NB4 (cell line): ENCODE results near the gene FNTB.

ENCODE experiments used
- DNase-seq: peaks from one replicate; pipeline ENCODE4 v3.0.0; 2010; ENCODE audit warnings: low read depth
- H3K4me3 ChIP-seq: one replicate; pipeline ENCODE4 v1.5.1; 2011; ENCODE audit warnings: mild to moderate bottlenecking, low read depth, low read length, moderate library complexity
- MYC ChIP-seq: IDR thresholded peaks from 2 replicates; pipeline ENCODE4 v1.6.1; 2011; ENCODE audit warnings: low read depth, low read length
- POLR2A ChIP-seq: IDR thresholded peaks from 2 replicates; pipeline ENCODE4 v1.6.1; 2011; ENCODE audit warnings: mild to moderate bottlenecking; ENCODE audit not compliant: insufficient read length; ENCODE audit errors: extremely low read depth
- TF ChIP-seq, protein P1 (sequence below): IDR thresholded peaks from one replicate; pipeline ENCODE4 v1.5.1; 2012; ENCODE audit warnings: low read depth, low read length
- TF ChIP-seq, protein P2 (sequence below): IDR thresholded peaks from 2 replicates; pipeline ENCODE4 v1.6.1; 2011; ENCODE audit warnings: low read depth, low read length

Gene FNTB

DNA sequence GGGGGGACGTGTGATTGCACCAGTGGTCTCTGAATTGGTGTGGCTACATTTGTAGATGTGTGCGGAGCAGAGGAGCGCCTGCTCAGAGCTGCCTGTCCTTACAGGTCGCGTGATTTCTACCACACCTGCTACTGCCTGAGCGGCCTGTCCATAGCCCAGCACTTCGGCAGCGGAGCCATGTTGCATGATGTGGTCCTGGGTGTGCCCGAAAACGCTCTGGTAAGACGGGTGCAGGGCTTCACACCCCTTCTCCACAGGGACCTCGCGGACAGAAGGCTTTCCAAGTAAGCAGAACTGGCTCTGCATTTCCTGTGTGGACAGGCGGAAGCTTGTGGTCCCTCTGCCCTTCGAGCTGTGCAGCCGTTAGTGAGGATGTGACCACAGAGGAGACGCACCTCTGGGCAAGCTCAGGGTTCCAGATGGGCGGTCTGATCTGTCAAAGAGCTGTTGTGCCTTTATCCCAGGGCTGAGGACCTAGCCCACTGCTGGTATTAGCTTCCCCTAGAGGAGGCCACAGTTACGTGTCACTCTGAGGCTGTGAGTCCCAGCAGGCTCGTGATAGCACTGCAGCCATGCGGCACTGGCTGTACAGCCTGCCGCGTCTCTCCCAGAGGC is 67.9 kb downstream of the FNTB start:
- TF ChIP-seq POLR2A (peak; percentile 61), MYC (peak; percentile 82)
- TF ChIP-seq, protein P1, sequence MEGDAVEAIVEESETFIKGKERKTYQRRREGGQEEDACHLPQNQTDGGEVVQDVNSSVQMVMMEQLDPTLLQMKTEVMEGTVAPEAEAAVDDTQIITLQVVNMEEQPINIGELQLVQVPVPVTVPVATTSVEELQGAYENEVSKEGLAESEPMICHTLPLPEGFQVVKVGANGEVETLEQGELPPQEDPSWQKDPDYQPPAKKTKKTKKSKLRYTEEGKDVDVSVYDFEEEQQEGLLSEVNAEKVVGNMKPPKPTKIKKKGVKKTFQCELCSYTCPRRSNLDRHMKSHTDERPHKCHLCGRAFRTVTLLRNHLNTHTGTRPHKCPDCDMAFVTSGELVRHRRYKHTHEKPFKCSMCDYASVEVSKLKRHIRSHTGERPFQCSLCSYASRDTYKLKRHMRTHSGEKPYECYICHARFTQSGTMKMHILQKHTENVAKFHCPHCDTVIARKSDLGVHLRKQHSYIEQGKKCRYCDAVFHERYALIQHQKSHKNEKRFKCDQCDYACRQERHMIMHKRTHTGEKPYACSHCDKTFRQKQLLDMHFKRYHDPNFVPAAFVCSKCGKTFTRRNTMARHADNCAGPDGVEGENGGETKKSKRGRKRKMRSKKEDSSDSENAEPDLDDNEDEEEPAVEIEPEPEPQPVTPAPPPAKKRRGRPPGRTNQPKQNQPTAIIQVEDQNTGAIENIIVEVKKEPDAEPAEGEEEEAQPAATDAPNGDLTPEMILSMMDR, result peak; percentile 10
- TF ChIP-seq, protein P2, sequence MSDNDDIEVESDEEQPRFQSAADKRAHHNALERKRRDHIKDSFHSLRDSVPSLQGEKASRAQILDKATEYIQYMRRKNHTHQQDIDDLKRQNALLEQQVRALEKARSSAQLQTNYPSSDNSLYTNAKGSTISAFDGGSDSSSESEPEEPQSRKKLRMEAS, result peak; percentile 69
- no peak overlapping the region for H3K4me3 ChIP-seq
- DNase-seq, result peak; percentile 100

DNA sequence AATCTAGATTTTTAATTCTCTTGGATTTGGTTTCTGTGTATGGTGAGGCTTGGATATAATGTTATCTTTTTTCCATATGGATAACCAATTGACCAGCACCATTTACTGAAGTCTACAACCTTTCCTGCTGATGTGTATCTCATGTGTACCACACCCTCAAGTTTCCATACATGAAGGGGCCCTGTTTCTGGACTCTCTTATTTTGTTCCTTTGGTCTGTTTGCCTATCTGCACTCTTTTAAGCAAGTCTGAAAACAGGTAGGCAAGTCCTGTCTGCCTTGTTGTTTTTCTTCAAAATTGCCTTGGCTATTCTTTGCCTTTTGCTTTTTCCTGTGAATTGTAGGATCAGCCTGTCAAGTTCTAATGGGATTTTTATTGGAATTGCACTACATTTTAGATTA is 71.0 kb downstream of the FNTB start:
- DNase-seq, result no peak
- no peak overlapping the region for H3K4me3 ChIP-seq
- TF ChIP-seq, protein P1, result no peak
- TF ChIP-seq MYC (no peak), POLR2A (no peak)
- TF ChIP-seq, protein P2, result no peak

DNA sequence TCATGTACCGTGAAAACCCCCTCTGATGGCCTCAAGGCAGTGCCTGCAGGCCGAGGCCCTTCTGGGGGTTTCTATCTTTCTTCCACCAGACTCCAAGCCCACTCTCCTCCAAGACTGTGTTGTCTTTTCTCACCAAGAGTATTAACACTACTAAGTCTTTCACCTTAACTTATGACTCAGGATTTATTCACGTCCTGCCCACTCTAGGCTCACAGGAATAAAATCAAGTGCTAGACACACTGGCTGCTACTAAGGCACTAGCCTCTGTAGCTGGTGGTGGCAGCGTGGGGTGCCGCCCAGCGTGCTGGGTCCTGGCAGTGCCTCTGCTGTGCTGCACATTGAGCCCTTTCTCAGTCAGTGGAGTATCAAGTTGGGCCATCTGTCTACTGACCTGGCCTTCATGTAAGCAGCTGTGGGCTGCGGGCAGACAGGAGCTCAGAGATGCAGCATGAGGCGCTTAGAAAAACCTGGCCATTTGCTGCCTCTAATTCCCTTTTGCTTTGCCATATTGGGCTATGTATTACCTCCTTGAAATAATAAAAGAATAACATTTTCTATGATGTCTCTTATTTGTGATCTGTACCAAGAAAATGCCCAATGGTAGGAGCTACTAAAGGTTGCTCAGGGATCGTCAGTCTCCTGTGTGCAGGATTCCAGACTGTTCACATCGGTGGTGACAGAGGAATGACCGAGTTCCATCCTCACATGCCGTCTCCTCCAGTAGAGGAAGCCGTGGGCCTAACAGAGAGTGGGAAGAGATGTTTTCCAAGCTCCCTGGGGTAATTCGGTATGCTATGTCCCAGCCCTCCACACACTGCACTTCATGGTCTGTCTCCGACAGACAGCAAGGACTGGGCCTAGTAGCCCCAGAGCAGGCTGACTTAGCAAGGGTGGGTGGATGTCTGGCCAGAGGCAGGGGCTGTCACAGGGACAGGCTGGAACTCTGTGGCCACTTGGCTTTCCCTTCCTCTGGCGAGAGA is 75.7 kb downstream of the FNTB start:
- TF ChIP-seq, protein P2, result no peak
- TF ChIP-seq, protein P1, result no peak
- TF ChIP-seq MYC (no peak), POLR2A (no peak)
- no peak overlapping the region for H3K4me3 ChIP-seq
- DNase-seq, result no peak

DNA sequence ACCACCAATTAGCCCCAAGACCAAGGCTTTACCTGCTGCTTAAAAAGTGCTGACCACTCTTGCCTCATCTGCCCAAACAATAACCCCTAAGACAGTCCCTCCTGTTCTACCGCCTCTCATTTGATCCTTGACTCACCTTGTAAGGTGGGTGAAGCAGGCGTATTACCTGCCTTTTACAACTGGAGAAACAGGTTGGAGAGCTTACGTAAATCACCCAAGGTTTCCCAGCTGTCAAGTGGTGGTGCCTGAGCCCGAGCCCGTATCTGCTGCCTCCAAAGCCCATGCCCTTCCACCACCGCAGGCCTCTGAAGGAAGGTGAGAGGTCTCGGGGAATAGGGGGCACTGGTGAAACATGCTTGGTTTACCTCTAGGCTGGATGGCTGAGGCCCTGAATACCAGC is 79.0 kb downstream of the FNTB start:
- H3K4me3 ChIP-seq, result no peak overlapping the region
- no peak for DNase-seq
- TF ChIP-seq MYC, result no peak
- TF ChIP-seq, protein P2, result no peak
- TF ChIP-seq, protein P1, result no peak
- TF ChIP-seq POLR2A, result no peak

DNA sequence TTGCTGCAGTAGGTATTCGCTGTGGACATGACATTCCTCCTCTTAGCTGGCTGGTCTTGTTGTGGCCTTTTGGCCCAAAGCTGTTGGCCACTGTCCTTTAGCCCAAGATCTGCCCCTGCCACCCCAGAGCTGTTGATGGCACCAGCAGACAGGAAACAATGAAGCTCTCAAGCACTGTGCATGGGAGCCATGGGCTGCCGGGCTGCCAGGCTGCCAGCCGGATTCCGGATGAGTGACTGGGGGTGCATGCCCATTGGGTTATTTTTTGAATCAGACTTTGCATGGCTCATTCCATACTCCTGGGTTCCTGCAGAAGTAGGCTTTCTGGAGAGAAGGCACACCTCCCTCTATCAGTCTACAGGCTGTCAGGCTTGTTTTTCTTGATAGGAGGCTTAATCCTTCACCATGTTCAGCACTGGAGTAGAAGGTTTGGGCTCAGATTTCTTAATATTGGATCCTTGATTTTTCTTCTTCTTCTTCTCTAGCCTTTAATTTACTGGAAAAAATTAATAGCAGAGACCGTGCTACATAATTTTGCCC is 83.2 kb downstream of the FNTB start:
- no peak for DNase-seq
- H3K4me3 ChIP-seq, result no peak overlapping the region
- TF ChIP-seq, protein P1, result no peak
